ENCODE results near the gene SLC26A8. TPM values are rescaled to one million over a fixed set of nuclear protein-coding genes. Genes with fewer than 3 reads are reported as not detected.

Gene SLC26A8
- total RNA-seq, 1 experiment from 2014 or later: not detected

DNA sequence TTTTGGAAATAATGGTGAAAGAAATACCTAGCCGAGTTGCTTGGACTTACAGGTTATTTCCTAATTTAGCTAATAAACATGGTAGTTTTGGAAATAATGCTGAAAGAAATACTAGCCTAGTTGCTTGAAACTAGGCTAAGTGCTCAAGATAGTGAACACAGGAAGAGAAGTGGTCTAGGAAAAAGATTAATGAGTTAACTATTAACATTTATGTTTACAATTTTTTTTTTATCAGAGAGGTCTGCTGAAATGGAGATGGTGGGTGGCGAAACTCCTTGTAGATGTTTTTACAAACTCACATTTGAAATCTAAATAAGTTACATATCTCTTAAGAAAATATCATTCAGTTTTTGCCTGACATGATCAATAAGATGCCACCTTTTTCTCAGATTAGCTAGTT is 42.4 kb upstream of the SLC26A8 start:
- ChIA-PET POLR2A (no interaction called here), CTCF (interaction anchor here (0.8 kb wide), 1 partner anchor 38 kb away, joined by 3 read pairs; no protein-coding TSS in a partner anchor)
- H3K27me3 ChIP-seq (ENCODE audit: control insufficient read depth, insufficient read depth, low read length): no peaks in the 10 kb centered on the region
- no peak overlapping the region for H3K4me3 ChIP-seq (ENCODE audit: low read depth in 2 of 2, low read length in 2 of 2)
- H3K36me3 ChIP-seq (ENCODE audit: control insufficient read depth, insufficient read depth, low read length): no peaks in the 10 kb centered on the region
- no peak overlapping the region for H3K27ac ChIP-seq (ENCODE audit: low read length)
- no peaks in the 10 kb centered on the region for H3K4me1 ChIP-seq (ENCODE audit: control insufficient read depth, insufficient read depth, low read length)
- no TSS peak for BruUV-seq (replicated peaks)
- in situ Hi-C loops (cut with HindIII; ENCODE audit: low pct_unique_long_range_greater_than_20kb, low sequenced_read_pairs): no loop called here
- ATAC-seq (no peak), DNase-seq (ENCODE audit: low read depth, low spot score) (no peak)
- H3K9me3 ChIP-seq (ENCODE audit: control insufficient read depth, insufficient read depth, low read depth, low read length): no peaks in the 10 kb centered on the region
- intact Hi-C loops (cut with micrococcal nuclease; ENCODE audit: unreplicated experiment): no loop called here
- TF ChIP-seq TCF7L2 (IDR thresholded peaks at IDR 0.05; ENCODE audit: low read depth, low read length): no peak
- no peak for TF ChIP-seq SIN3A (IDR thresholded peaks at IDR 0.05; ENCODE audit: borderline replicate concordance, insufficient read depth, low read depth, low read length)
- no peak for TF ChIP-seq CTCF (IDR thresholded peaks at IDR 0.05)
- no peak for TF ChIP-seq POLR2AphosphoS5 (IDR thresholded peaks at IDR 0.05; ENCODE audit: low read depth, low read length)
- TF ChIP-seq, protein P1, sequence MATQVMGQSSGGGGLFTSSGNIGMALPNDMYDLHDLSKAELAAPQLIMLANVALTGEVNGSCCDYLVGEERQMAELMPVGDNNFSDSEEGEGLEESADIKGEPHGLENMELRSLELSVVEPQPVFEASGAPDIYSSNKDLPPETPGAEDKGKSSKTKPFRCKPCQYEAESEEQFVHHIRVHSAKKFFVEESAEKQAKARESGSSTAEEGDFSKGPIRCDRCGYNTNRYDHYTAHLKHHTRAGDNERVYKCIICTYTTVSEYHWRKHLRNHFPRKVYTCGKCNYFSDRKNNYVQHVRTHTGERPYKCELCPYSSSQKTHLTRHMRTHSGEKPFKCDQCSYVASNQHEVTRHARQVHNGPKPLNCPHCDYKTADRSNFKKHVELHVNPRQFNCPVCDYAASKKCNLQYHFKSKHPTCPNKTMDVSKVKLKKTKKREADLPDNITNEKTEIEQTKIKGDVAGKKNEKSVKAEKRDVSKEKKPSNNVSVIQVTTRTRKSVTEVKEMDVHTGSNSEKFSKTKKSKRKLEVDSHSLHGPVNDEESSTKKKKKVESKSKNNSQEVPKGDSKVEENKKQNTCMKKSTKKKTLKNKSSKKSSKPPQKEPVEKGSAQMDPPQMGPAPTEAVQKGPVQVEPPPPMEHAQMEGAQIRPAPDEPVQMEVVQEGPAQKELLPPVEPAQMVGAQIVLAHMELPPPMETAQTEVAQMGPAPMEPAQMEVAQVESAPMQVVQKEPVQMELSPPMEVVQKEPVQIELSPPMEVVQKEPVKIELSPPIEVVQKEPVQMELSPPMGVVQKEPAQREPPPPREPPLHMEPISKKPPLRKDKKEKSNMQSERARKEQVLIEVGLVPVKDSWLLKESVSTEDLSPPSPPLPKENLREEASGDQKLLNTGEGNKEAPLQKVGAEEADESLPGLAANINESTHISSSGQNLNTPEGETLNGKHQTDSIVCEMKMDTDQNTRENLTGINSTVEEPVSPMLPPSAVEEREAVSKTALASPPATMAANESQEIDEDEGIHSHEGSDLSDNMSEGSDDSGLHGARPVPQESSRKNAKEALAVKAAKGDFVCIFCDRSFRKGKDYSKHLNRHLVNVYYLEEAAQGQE (IDR thresholded peaks at IDR 0.05; ENCODE audit: insufficient read depth in 1 of 2, low read depth in 2 of 2, low read length in 1 of 2): no peak

GRCh38 chr6:36065916-36066315 is 41.5 kb upstream of the SLC26A8 start:
- no TSS peak for BruUV-seq (replicated peaks)
- Histone ChIP-seq H3K4me1 (ENCODE audit: control insufficient read depth, insufficient read depth, low read length) (no peaks in the 10 kb centered on the region), H3K27ac (ENCODE audit: low read length) (no peak overlapping the region)

More at GRCh38 chr6:36065916-36066315, 41.5 kb upstream of the SLC26A8 start:
- H3K9me3 ChIP-seq (ENCODE audit: control insufficient read depth, insufficient read depth, low read depth, low read length): no peaks in the 10 kb centered on the region
- in situ Hi-C loops (cut with HindIII; ENCODE audit: low pct_unique_long_range_greater_than_20kb, low sequenced_read_pairs) (no loop called here), intact Hi-C loops (cut with micrococcal nuclease; ENCODE audit: unreplicated experiment) (no loop called here)
- H3K27me3 ChIP-seq (ENCODE audit: control insufficient read depth, insufficient read depth, low read length): no peaks in the 10 kb centered on the region
- POLR2A ChIA-PET: no interaction called here
- H3K36me3 ChIP-seq (ENCODE audit: control insufficient read depth, insufficient read depth, low read length): peaks cover 2% of the 10 kb centered on the region; the same call in 1 of the 2 replicates
- TF ChIP-seq SIN3A (IDR thresholded peaks at IDR 0.05; ENCODE audit: borderline replicate concordance, insufficient read depth, low read depth, low read length) (no peak), POLR2AphosphoS5 (IDR thresholded peaks at IDR 0.05; ENCODE audit: low read depth, low read length) (no peak), CTCF (IDR thresholded peaks at IDR 0.05) (no peak), TCF7L2 (IDR thresholded peaks at IDR 0.05; ENCODE audit: low read depth, low read length) (no peak)
- TF ChIP-seq, protein P1 (IDR thresholded peaks at IDR 0.05; ENCODE audit: insufficient read depth in 1 of 2, low read depth in 2 of 2, low read length in 1 of 2): no peak
- CTCF ChIA-PET: interaction anchor here (0.8 kb wide), 1 partner anchor 65 kb away, joined by 3 read pairs; no protein-coding TSS in a partner anchor
- no peak for ATAC-seq
- DNase-seq (ENCODE audit: low read depth, low spot score): no peak
- no peak overlapping the region for H3K4me3 ChIP-seq (ENCODE audit: low read depth in 2 of 2, low read length in 2 of 2)

Data from Panc1 (cell line).